ENCODE results near the gene ARHGAP15.

Gene ARHGAP15

DNA sequence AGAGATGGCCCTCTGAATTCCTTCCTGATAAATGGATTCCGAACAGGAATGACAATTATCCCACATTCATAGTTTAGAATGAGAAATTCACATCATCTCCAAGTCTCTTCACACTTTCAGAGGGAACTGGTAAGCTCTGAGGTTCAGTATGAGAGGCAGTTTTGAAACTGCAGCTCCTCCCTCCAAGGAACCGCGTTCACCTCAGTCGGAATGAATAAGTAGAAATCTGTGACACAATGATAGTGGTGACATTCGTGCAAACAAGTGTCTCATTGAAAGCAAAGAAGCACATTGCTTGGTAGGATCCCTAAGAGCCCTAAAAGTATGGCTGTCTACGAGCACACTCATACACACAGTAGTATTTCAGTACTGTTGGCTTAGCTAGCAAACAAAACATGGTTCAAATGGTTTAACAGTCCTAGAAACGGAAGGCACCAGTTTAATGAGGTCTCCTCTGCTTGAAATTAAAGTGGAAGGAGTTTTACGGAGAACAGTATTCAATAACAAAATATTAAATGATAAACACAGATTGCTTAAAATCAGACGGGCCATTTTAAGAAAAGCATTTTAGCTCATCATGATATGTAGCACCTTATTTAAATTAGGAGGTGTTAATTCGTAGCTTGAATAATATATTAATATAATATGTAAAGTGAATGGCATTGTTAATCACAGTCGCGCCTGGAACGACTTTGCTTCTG lies 225.0 kb downstream of the ARHGAP15 start:
- DNase-seq = no peak

DNA sequence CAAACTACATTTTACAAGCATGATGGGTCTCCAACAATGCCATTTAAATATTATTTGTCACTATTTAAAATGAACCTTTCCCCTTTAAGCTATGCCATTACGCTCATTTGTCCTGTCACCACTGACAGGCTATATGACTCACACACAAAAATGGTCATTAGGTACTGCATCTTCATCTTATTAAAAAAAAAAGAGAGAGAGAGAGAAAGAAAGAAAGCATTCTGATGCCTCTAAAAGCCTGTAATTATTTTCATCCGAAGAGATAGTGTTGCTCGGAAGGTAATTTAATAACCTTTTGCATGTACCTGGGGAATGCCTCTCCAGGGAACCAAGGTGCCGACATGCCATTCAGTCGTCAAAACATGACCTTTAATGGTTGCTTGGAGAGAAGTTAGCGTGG lies 226.7 kb downstream of the ARHGAP15 start:
- no peak for DNase-seq

DNA sequence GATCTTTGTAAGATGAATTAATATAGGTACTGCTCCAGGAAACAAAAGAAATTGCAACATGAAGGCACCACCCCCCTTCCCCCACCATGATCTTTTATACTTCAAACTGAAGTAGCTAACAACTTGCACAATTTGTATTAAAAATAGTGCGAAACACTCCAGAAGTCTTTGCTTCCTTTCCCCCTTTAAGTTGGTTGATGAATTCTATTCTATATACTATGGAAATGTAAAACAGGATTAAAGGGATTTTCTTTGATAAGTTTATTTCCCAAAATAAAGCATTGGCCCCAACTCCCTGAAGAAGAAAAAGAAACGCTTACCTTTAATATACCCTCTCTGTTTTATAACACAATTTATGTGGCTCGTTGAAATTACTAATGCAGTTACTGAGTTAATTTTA lies 227.1 kb downstream of the ARHGAP15 start:
- no peak for DNase-seq

DNA sequence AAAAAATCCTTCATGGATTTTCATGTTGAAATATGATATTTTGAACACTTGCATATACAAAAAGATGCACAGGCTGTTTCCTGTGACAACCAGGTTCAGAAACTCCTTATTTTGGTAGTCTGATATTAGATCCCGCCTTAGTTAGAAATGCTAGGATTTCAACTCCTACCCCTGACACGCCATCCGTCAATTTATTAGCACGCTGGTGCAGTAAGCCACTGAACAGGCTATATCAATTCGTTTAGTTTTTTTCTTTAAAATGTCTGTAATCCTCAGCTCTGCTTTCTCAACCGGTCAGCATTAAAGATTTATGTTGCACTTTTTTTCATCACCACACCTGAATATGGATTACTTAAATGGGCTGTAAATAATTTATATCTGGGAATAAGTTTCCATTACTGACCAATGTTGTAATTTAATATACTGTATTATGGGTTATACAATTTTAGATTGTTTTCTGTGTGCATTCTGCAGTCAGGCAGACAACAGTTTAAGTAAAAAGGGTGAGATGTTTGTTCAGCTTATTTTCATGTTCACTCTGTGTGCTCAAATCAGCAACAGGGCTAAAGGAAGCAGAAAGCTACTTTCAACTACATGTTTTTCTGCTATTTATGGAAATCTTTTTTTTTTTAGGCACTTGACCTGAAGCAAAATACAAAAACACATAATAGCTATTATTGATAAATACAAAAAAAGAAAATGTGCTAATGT lies 227.7 kb downstream of the ARHGAP15 start:
- DNase-seq = no peak

DNA sequence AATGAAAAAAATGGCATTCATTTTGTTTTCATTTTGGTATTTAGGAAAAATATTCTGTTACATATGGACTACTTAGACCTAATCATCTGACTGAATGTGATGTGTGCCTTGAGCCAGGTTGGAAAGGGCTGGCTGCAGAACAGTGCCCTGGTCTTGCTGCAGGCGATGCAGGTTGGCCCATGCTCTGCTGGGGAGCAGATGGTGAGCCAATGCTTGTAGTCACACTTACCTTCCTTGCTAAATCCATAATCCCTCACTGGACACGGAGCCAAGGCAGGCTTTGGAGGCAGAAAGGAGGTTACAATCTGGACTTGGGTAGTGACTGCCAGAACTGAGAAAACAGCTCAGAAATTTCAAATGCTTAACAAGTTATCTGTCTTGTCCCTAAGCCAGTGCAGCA lies 228.7 kb downstream of the ARHGAP15 start:
- DNase-seq = no peak

DNA sequence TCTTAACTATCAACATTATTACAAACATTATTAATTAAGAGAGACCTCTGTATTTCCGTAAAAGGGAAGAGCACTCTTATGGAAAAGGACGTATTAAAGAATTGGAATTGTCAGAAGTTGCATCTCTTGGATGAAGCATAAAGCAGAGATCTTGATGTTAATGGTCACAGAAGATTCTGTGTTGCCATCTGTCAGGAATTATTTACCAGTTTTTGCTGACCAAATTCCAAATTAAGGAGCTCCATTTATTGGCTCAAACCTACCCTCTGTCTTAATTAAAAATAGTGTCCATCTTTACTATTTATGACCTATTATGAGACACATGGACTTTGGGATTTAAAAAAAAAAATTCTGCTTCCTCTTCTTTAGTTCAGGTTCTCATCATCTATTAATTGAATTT lies 232.1 kb downstream of the ARHGAP15 start:
- no peak for DNase-seq

DNA sequence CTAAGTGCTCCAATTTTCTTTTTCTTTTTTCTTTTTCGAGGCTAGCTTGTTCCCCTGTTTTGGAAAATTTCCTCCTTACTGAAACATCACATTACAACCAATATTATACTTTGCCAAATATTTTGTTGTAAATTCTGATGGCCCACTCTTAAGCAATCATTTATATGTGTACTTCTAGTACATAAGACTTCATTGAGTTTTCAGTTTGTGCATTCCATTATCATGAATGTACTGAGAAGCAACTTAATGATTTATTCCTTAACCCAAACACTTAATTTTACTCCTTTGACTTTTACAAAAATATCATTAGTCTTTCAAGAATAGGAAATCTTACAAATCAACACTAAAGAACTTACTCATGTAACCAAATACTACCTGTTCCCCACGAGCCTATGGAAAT lies 242.4 kb downstream of the ARHGAP15 start:
- no peak for DNase-seq

DNA sequence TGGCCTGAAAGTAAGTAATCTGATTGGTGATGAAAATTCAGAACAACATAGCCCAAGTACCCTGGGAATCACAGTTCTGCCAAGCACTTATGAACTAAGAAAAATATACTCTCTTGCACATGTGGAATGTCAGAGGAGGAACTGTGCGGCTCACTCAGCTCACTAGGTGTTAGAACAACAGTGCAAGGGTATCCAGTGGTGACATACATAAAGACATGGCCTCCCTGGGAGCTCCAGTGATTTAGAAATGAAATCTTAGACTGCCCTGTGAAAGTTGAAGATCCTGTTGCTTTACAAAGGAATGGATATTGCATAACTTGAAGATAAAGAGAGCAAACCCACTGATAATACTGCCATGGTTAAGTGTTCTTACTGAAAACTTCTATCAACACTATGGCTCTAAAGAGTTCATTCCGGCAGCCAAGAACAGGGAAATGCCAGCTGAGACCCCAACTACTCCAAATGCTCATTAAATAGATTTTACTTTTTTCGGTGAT lies 246.2 kb downstream of the ARHGAP15 start:
- no peak for DNase-seq

DNA sequence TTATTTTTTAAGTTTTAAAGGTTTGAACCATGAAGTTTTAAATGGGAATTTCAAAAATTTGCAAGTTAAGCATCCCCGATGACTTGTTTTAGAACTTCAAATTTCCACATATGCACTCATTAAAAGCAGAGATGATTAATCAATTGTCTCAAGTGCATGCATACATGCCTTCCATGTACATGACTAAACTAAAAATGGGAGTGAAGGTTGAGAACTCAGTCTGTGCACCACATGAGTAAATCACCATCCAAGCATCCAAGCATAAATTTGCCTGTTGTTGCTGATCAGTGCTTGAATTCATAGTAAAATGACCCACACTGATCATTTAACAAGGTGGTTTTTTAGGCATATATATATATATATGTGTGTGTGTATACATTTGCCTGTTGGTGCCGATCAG lies 249.8 kb downstream of the ARHGAP15 start:
- no peak for DNase-seq

DNA sequence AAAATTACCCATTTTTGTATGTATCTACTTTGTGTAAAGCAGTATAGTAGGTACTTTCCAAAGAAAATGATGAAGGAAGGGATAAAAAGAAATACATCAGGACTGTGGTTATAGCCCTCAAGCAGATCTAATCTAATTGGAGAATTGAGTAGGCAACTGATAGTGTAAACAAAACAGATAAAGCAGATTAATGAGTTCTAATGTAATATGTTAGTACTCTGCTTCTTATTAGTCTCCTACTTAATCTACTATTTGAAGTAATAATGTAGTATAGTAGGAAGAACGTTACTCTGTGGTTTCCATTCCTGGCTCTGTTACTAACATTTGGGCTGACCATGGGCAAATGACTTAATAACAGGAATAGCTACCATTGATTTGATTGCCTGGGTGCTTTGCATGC lies 250.7 kb downstream of the ARHGAP15 start:
- DNase-seq = no peak

DNA sequence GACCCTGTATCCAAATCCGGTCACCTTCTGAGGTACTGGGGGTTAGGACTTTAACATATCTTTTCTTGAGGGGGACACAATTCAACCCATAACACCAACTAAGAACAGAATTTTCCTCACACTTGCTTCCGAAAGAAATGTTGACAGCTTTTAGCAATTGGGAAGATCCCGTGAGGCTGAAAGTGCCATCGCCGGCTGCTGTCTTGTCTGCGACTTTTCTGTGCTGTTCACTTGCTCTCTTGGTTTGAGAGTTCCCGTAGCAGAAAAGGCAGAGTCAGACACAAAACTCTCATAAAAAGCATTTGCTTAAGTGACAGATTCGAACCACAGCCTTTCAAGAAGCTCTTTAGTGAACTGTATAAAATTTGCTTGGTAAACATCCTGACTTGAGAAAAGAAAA lies 253.4 kb downstream of the ARHGAP15 start:
- no peak for DNase-seq

DNA sequence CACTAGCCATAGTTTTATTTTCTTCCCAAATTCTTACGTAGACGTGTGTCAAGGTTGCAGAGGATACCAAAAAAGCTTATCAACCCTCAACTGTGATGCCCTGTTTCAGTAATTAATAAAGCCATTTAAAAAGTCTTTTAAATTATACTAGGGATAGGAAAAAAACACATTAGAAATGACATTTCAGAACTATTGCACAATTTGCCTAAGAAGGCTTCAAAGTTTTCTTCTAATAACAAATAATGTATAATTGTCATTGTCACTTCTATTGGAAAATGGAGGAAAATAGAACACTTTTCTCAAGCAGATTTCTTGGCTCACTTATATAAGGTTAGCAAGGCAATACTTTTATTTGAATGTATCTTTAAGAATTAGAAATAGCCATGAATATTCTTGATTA lies 253.8 kb downstream of the ARHGAP15 start:
- no peak for DNase-seq

DNA sequence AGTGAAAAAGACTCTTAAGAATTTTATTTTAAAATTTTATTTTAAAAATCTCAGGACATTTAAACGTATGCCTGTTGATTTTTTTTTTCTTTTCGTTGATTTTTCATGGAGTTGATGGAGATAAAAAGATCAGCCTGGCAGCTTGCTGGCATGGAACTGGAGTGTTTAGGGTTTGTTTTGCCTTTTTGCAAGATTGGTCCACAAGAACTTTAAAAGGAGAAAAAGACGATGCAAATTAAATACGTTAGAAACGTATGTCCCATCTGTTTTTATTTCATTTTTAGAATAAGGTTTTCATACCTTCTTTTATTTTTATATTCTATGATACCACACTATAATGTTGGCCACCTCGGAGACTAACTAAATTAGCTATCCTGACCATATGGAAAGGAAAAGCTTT lies 254.9 kb downstream of the ARHGAP15 start:
- DNase-seq = no peak

DNA sequence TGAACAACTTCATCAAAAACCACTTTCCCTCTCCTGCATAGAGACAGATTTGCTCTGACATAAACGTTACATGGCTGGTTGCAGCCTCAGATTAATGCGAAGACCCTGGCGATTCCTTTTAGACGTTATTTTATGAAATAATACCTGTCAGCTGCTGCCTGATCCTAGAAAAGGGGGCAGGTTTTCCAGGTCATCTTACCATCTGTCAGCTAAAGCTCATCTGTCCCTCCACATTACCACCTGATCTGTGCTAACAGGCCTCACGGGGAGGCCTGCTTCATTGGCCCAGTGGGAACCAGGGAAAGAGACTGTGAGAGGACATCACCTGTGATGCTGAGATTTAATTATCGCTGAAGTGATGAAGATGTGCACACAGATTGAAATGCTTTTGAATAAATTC lies 261.0 kb downstream of the ARHGAP15 start:
- no peak for DNase-seq

DNA sequence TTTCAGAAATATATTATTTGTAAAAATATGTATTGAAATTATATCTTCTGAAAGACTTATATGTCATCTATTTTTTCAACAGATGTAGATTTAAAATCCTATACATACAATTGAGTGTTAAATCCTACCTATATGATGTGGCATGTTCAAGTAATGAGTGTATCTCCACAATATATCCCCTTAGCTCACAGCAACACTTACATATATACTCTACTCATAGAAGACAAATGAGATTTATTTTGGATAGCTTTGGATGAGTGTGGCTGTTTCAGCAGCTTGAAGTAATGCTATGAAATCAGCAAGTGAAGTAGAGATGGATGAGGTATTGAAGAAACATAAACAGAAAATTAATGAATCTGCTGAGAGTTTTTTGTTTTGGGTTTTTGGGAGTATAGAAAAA lies 263.1 kb downstream of the ARHGAP15 start:
- DNase-seq = no peak

DNA sequence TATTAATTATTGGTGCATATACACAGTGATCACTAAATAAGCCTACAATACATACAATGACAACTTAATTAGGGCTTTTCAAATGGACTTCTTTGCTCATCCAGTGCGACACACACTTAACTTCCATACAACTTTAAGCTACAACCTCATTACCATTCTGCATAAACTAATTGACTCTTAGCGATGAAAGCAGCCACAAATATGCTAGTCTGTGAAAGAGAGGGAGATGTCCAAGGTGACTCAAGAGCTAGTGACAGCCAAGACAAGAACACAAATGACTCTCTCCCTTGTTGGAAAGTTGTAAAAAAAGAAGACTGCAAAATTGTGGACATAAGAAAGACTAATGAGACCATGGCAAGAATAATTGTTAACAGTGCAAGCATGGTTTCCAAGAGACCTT lies 264.8 kb downstream of the ARHGAP15 start:
- no peak for DNase-seq

DNA sequence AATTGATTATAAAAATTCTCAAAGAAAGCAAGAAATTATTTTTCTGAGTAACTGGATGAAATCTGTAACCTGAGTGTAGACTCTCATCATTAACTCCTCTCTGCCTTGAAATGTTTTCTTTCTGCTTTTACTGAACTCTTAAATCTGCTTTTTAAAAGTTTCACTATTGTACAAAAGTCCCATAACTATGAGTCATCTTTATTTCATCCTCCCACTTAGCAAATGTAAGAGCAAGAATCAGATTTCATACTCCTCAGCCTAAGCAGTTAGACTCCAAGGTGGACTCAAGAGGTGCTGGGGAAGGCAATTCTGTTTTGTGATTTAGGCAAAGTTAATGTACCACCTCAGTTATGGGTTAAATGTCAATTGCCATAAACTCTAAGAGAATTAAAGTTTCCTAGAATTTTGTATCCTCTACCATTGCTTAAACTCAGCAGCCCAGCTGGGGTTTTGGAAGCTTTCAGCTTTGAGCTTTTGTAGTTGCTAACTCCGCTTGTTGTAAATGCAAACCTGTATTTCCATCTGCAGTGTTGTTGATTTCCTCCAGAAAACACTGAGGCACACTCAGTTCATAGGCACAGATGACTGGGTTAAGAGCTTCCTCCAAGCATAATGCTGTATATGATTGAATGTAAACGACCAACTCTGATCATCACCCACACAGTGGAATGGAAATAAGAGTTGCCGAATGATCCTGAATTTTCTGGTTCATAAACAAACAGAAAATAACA lies 268.8 kb downstream of the ARHGAP15 start:
- no peak for DNase-seq

DNA sequence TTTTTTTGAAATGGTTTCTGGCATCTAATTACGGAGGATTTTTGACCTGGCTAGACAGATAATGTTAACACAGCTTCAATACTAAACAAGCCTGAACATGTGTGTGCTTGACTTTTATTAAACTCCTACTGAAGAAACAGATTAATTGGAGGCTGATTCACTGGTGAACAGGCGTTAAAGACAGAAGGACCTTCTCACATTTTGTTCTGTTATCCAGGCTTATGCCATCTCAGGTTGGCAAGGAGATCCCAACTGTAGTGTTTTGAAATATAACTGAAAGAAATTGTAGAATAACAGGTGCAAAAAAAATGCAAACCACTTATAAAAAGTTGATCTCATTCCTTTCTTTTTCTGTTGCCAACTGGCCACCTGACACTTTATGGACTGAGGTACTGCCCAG lies 269.6 kb downstream of the ARHGAP15 start:
- no peak for DNase-seq

DNA sequence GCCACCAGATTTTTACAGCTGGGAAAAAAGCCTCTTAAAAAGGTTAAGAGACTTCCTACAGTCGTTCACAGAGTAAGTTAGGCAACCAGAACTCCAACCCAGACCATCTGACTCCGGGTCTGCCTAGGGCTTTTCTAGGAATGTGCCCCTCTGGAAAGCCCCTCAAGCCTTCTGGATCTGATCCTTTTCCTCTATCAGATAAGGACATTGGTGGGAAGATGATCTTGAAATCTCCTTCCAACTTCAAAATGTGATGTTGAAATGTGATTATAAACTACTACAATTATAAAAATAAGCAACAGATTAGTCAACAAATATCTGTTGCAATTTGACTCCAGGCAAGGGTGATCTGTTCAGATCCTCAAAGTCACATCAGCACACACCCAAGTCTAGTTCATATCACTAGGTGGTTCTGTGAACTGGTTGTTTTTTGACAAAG lies 270.4 kb downstream of the ARHGAP15 start:
- no peak for DNase-seq

DNA sequence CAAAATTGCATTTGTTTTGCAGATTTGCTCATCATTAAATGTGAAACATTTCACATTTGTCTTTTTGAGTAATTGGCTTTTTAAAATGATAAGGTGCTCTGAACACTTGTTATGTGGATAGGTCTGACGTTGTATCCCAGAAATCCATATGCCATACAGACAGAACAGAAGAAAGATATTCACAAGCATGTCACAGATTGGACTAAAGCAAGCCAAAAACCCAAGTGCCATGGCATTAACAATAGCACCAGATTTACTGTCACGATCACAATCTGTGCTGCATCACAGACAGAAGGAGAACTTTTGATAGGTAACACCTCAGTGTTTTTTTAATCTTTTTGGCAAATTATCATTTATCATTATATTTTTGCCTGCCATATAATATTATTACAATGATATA lies 272.6 kb downstream of the ARHGAP15 start:
- no peak for DNase-seq

DNA sequence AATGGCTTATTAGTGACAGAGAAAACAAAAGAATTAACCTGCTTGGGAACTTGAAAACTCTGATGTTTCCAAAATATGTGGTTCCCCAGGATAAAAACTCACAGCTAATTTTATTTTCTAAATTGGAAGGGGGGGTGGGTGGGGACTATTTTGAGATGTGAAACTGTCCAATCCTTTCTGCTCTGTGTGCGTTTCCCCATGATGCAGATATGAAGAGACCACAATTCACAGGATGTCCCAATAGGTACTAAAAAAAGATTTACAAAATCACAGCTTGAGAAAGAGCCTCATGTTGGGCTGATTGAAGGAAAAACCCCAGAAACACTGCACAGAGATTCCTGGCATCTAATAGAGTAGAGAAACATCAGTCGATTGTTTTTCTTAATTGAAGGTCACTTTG lies 273.2 kb downstream of the ARHGAP15 start:
- DNase-seq = no peak

DNA sequence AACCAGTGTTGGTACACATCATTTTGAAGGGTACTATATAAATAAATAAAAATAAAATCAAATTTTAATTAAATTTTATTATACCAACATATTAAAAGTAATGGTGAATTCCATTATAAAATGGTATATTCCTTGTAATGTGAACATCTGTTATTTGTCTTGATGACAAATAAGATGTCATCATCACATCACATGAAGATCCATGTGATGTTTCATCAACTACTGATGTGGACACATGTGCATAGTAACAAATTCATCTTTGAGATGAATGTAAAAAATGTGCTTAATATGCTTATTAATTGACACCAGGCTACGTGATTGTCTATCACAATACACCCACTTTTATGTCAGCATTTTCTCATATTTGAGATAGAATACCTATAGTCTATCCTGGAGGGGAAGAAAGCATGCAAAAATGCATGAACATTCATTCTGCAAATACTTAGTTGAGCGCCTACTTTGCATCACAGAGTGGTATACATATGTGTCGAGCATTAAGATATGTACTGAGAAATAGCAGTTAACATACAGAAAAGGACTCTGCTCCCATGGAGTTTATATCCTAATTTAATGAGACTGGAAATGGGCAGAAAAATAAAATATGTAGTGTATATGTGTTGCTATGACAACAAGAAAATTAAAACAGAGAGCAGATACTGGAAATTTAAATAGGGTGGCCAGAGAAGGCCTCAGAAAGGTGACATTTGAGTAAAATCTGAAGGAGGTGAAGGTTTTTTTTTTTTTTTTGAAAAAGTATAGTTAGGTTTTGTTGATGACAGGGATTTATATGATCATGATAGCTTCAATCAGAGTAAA lies 281.1 kb downstream of the ARHGAP15 start:
- no peak for DNase-seq

DNA sequence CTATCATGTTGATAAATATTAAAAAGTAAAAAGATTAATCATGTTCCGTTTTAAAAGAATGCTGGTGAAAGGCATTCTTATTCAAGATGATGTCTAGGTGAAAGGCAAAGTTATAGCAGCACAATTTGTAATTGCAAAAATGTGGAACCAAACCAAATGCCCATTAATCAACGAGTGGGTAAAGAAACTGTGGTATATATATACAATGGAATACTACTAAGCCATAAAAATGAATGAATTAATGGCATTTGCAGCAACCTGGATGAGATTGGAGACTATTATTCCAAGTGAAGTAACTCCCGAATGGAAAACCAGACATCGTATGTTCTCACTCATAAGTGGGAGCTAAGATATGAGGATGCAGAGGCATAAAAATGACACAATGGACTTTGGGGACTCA lies 286.4 kb downstream of the ARHGAP15 start:
- no peak for DNase-seq

All from midbrain (tissue), 1 donor.